Neural crest cell (in vitro differentiated cells): Measurements from ENCODE around the gene TMPRSS6. TPM values are rescaled to one million over a fixed set of nuclear protein-coding genes. Genes with fewer than 3 reads are reported as not detected.

Experiments used
- DNase-seq: peaks from one replicate; pipeline ENCODE4 v3.0.0; 2021; ENCODE audit warnings: low read depth, mixed read lengths, low spot score
- H3K27ac Mint-ChIP-seq: one replicate; pipeline ENCODE4 v1.8.0; 2021; ENCODE audit warnings: mild to moderate bottlenecking, mixed read lengths; ENCODE audit not compliant: unreplicated experiment
- H3K27me3 Mint-ChIP-seq: 2 replicates; pipeline ENCODE4 v1.8.0; 2021; ENCODE audit warnings: low read depth, mild to moderate bottlenecking, mixed read lengths
- H3K36me3 Mint-ChIP-seq: 2 replicates; pipeline ENCODE4 v1.8.0; 2021; ENCODE audit warnings: low read depth, mild to moderate bottlenecking, mixed read lengths
- H3K4me1 Mint-ChIP-seq: 2 replicates; pipeline ENCODE4 v1.8.0; 2021; ENCODE audit warnings: mixed read lengths
- H3K4me3 Mint-ChIP-seq: one replicate; pipeline ENCODE4 v1.8.0; 2021; ENCODE audit warnings: mild to moderate bottlenecking, mixed read lengths
- H3K9me3 Mint-ChIP-seq: 2 replicates; pipeline ENCODE4 v1.8.0; 2021; ENCODE audit warnings: mixed read lengths
- CTCF ChIP-seq: fragments of 200-600 bp; sonication (generic); conservative IDR thresholded peaks from 2 replicates; pipeline ENCODE4 v1.5.0; 2021; ENCODE audit warnings: antibody characterized with exemption, mild to moderate bottlenecking
- total RNA-seq: library from RNA; stranded (reverse); gene quantifications from 2 replicates; pipeline ENCODE4 v1.2.1, GENCODE V29; 2021

Gene TMPRSS6
- total RNA-seq, 1 donor from 2014 or later = not detected

DNA sequence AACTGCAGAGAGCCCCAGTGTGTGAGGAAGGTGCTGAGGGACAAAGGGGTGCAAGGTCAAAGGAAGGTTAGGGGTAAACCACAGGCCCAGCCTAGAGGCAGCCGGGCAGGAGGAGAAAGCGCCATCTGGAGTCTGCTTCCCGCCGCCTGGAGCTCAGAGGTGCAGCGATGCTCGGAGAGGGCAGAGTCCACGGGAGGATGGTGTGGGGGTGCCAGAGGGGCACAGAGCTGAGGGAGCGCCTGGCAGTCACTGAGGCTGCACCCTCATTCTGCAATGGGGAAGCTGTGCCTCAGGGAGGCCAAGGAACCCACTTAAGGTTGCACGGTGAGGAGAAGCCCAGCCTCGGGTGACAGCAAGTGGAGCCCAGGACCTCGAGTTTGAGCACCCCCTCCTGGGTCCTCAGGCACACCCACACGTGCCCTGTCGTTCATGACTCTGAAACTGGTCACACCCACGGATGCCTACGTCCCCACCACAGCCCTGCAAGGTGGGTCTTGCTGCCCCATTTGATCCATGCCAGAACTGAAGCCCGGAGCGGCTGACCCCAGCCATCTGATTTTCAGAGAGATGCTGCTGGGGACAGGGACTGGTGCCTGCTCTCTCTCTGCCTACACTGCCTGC, 38.6 kb upstream of the TMPRSS6 start:
- no peak for TF ChIP-seq CTCF
- no peak overlapping the region for H3K27ac Mint-ChIP-seq

GRCh38 chr22:37147186-37147990, 37.9 kb upstream of the TMPRSS6 start:
- Mint-ChIP-seq H3K27me3 (no peaks in the 10 kb centered on the region), H3K4me1 (peaks cover 9% of the 10 kb centered on the region), H3K4me3 (no peak overlapping the region)

More for the DNA sequence above, 38.6 kb upstream of the TMPRSS6 start:
- peaks cover 9% of the 10 kb centered on the region for H3K4me1 Mint-ChIP-seq
- H3K4me3 Mint-ChIP-seq = no peak overlapping the region
- H3K9me3 Mint-ChIP-seq = no peaks in the 10 kb centered on the region
- DNase-seq = no peak
- no peaks in the 10 kb centered on the region for H3K27me3 Mint-ChIP-seq
- no peaks in the 10 kb centered on the region for H3K36me3 Mint-ChIP-seq

DNA sequence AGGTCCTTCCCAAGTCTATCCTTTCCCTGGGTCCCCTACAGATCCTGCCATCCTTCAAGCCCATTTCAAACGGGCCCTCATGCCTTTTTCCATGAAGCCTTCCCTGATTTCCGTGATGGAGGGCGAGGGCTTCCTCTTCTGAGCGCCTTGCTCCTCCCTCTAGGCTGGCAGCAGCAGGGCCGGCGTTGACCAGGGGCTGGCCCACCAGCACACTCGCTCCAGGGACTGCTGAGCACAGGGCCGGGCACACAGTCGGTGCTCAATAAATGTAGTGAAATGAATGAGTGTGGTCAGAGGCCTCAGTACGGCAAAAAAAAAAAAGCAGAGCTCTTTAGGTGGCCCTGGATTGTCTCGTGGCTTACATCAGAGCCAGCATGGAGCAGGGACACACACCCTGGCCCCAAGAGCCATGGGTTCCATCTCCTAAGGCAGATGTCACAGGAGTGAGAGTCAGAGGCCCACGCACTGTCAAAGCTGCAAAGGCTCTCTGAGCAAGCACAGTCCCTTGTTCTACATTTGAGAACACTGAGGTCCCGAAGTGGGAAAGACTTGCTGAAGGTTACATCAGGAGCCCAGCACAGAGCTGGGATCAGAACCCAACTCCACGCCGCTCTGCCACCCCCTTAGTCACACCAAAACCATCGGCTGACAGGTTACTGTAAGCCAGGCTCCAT, 37.1 kb upstream of the TMPRSS6 start:
- no peak for TF ChIP-seq CTCF
- Mint-ChIP-seq H3K27me3 (no peaks in the 10 kb centered on the region), H3K27ac (no peak overlapping the region), H3K36me3 (no peaks in the 10 kb centered on the region), H3K4me3 (no peak overlapping the region), H3K4me1 (peaks cover 9% of the 10 kb centered on the region), H3K9me3 (no peaks in the 10 kb centered on the region)
- no peak for DNase-seq

More at GRCh38 chr22:37147186-37147990, 37.9 kb upstream of the TMPRSS6 start:
- TF ChIP-seq CTCF = no peak
- Mint-ChIP-seq H3K9me3 (no peaks in the 10 kb centered on the region), H3K36me3 (no peaks in the 10 kb centered on the region), H3K27ac (no peak overlapping the region)
- DNase-seq = no peak

DNA sequence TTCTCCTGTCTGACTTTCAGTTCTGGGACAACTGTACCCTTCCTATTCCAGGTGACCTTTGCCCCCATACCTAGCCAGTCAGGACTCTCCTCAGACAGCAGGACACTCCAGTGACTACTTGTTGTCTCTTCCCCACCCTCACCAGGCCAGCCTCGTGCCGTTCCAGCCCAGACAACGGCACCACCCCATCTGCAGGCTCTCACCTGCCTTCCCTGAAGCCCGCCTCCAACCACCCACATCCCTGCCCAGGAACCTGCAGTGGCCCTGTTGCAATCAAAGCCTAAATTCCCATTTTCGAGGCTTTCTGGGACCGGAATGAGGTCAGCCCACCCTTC, 36.5 kb upstream of the TMPRSS6 start:
- Mint-ChIP-seq H3K4me1 (peaks cover 9% of the 10 kb centered on the region), H3K36me3 (no peaks in the 10 kb centered on the region), H3K27ac (peak overlapping the region; percentile 35), H3K27me3 (no peaks in the 10 kb centered on the region), H3K4me3 (no peak overlapping the region), H3K9me3 (no peaks in the 10 kb centered on the region)
- TF ChIP-seq CTCF = no peak
- DNase-seq = no peak

- H3K27ac Mint-ChIP-seq = peak overlapping the region; percentile 35
- no peaks in the 10 kb centered on the region for H3K36me3 Mint-ChIP-seq
- H3K4me3 Mint-ChIP-seq = no peak overlapping the region
- DNase-seq = no peak
- no peak for TF ChIP-seq CTCF
- H3K4me1 Mint-ChIP-seq = peaks cover 9% of the 10 kb centered on the region
- no peaks in the 10 kb centered on the region for H3K9me3 Mint-ChIP-seq
- H3K27me3 Mint-ChIP-seq = no peaks in the 10 kb centered on the region
Measured at GRCh38 chr22:37145180-37146050, 35.9 kb upstream of the TMPRSS6 start.
